ENCODE measurements around the gene DPY19L3.

- no peak for TF ChIP-seq POLR2A (IDR thresholded peaks at IDR 0.05)
- TF ChIP-seq CTCF (IDR thresholded peaks at IDR 0.05) = no peak
- TF ChIP-seq EP300 (IDR thresholded peaks at IDR 0.05) = no peak
These were observed 11.3 kb downstream of the DPY19L3 start for GRCh38 chr19:32416749-32417456.

Data from upper lobe of left lung (tissue), 4 donors.